HG02973 (cell line): Measurements from ENCODE around the gene HAVCR1.
"Not testable (repeated sequence)": the region's sequence is repeated elsewhere in the genome, so short reads cannot be mapped to it uniquely, and the experiment has no call there.

Experiments
- ATAC-seq: cut with Tn5 transposase; IDR thresholded peaks from one replicate; pipeline ENCODE4 v1.9.1; 2021; ENCODE audit warnings: moderate library complexity; ENCODE audit not compliant: unreplicated experiment

The HAVCR1 gene

DNA sequence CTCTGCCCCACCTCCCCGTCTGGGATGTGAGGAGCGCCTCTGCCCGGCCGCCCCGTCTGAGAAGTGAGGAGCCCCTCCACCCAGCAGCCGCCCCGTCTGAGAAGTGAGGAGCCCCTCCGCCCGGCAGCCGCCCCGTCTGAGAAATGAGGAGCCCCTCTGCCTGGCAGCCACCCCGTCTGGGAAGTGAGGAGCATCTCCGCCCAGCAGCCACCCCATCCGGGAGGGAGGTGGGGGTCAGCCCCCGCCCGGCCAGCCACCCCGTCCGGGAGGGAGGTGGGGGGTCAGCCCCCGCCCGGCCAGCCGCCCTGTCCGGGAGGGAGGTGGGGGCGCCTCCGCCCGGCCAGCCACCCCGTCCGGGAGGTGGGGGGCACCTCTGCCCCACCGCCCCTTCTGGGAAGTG, 44.8 kb downstream of the HAVCR1 start:
- ATAC-seq: not testable (repeated sequence)

DNA sequence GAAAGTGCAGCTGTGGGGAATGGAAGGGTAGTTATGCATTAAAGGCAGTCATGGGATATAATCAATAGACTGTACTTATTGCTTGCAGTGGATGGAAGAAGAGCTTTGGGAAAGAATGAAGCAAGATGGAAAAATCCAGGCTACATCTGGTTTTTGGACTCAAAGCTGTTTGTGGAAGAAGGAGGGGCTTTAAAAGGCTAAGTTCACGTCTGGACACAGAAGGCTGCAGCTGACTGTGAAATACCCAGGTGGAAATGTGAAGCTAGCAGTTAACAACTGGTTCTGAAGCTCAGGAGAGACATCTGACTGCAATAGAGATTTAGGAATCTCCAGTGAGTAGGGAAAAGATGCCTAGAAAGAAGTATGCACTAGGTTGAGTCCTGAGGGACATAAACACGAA, 52.7 kb downstream of the HAVCR1 start:
- ATAC-seq: no peak

DNA sequence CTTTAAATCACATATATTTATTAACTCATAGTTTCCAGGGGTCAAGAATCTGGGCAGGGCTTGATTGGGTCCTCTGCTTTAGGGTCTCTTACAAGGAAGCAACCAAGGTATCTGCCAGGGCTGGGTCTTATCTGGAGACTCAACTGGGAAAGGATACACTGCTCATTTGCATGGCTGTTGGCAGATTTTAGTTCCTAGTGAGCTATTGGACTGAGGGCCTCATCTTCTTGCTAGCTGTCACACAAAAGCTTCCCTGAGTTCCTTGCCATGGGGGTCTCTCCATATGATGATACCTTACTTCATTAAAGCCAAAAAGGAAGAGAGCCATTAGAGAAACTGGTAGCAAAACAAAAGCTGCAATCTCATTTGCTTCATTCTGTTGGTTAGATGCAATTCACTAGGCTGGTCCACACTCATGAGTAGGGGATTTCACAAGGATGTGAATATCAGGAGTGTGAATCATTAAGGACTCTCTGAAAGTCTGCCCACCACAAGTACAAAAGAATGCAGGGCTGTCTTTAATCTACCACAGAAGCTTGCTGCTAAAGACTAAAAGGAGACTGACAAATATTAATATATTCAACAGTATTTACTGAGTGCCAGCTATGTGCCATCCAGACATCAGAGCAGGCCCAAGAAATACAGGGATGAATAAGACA, 53.9 kb downstream of the HAVCR1 start:
- ATAC-seq: peak; percentile 56

DNA sequence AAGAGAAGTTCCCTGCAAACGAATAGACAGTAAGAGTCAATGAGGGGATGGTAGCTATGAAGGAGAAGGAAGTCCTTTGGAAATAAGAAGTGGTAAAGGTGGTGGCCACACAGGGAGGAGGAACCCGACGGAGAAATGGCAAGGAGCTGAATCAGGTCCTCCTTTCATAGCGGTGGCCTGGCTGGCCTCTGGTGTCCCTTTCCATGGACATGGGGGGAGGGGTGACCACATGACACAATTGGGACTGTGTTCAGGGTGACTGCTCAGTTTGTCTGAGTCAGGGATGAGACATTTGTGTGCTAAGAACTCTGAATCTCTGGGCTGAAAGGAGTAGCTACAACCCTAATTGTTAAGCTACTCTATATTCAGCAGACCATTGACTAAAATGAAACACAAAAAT, 67.2 kb downstream of the HAVCR1 start:
- no peak for ATAC-seq

DNA sequence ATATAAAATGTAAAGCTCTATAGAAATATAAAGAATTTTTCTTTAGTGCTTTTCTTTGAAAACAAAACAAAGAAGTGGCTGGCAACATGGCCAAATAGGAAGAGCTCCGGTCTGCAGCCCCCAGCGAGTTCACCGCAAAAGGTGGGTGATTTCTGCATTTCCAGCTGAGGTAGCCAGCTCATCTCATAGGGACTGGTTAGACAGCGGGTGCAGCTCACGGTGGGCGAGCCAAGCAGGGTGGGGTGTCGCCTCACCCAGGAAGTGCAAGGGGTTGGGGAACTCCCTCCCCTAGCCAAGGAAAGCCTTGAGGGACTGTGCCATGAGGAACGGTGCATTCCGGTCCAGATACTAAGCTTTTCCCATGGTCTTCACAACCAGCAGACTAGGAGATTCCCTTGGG, 74.9 kb downstream of the HAVCR1 start:
- no peak for ATAC-seq

DNA sequence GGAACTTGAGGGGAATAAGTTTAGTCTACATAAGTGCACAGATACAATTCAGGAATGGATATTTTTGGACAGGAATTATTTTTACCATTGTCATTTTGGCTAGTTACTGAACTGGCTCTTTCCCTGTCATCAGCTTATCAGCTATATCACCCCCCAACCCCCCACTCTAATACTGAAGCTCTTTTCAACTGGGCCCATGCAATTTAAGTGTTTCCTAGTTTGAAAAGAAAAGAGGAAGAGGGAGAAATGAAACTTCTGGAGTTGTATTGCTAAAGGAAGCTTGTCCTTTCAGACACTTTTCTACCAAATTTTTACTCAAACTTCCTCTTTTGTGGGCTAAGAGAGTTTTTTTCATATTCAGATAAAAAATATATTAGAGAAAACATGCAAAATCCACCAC, 77.4 kb downstream of the HAVCR1 start:
- no peak for ATAC-seq
